BJ (cell line): ENCODE results near the gene ZCCHC2. TPM values are rescaled to one million over a fixed set of nuclear protein-coding genes. Genes with fewer than 3 reads are reported as not detected.

ENCODE experiments used
- CTCF ChIA-PET: fragments of 350-600 bp; formaldehyde crosslinking; extraction: SDS; loops from one replicate; lab custom pipeline; 2021; ENCODE audit warnings: antibody characterized with exemption, inconsistent platforms; lab: Yijun Ruan, JAX
- POLR2A ChIA-PET: fragments of 300-600 bp; sonication (Branson Sonifier 250); formaldehyde crosslinking; extraction: SDS; loops from one replicate; lab custom pipeline; 2021; ENCODE audit warnings: antibody characterized with exemption; lab: Charles Lee
- DNase-seq: peaks from one replicate; pipeline ENCODE4 v3.0.0-alpha.2; 2011; ENCODE audit warnings: low read depth
- H3K27me3 ChIP-seq: 2 replicates; pipeline ENCODE4 v1.6.0; 2011; ENCODE audit warnings: low read length; ENCODE audit not compliant: control insufficient read depth, insufficient read depth
- H3K36me3 ChIP-seq: 2 replicates; pipeline ENCODE4 v1.5.1; 2011; ENCODE audit warnings: low read length; ENCODE audit not compliant: control insufficient read depth, insufficient read depth
- H3K4me3 ChIP-seq: 2 replicates; pipeline ENCODE4 v1.5.1; 2011; ENCODE audit warnings: low read depth, mild to moderate bottlenecking, control low read depth, low read length
- CTCF ChIP-seq: IDR thresholded peaks from 2 replicates; pipeline ENCODE4 v1.5.1; 2011; ENCODE audit warnings: low read depth, mild to moderate bottlenecking, control low read depth, inconsistent platforms, low read length, moderate library complexity; ENCODE audit not compliant: insufficient read depth
- polyA plus RNA-seq: library from polyadenylated mRNA; depleted of rRNA; stranded (reverse); fragments of >200 nt; gene quantifications from 2 replicates; pipeline ENCODE4 v1.2.3, GENCODE V29; 2011

The ZCCHC2 gene
- polyA plus RNA-seq, 1 experiment = 5.8 TPM

GRCh38 chr18:62523631-62524439, 1.0 kb downstream of the ZCCHC2 start:
- ChIA-PET CTCF (interaction anchor here (0.6 to 1.2 kb wide), 2 partner anchors 18 to 60 kb away, joined by 3 read pairs; no protein-coding TSS in a partner anchor), POLR2A (no interaction called here)

GRCh38 chr18:62524440-62525200, 1.8 kb downstream of the ZCCHC2 start:
- DNase-seq = no peak
- no peaks in the 10 kb centered on the region for H3K27me3 ChIP-seq
- no peak for TF ChIP-seq CTCF
- ChIA-PET CTCF (interaction anchor here (0.6 to 1.2 kb wide), 2 partner anchors 19 to 59 kb away, joined by 3 read pairs; no protein-coding TSS in a partner anchor), POLR2A (no interaction called here)
- no peaks in the 10 kb centered on the region for H3K36me3 ChIP-seq
- peak overlapping the region; percentile 88 for H3K4me3 ChIP-seq

More at GRCh38 chr18:62523631-62524439, 1.0 kb downstream of the ZCCHC2 start:
- Histone ChIP-seq H3K36me3 (no peaks in the 10 kb centered on the region), H3K27me3 (no peaks in the 10 kb centered on the region), H3K4me3 (peak overlapping the region; percentile 88)
- DNase-seq = no peak
- no peak for TF ChIP-seq CTCF

GRCh38 chr18:62525608-62526007, 2.8 kb downstream of the ZCCHC2 start:
- POLR2A ChIA-PET = no interaction called here
- H3K36me3 ChIP-seq = no peaks in the 10 kb centered on the region
- TF ChIP-seq CTCF = no peak
- CTCF ChIA-PET = interaction anchor here (1.4 kb wide), 1 partner anchor 58 kb away, joined by 5 read pairs; no protein-coding TSS in a partner anchor
- no peaks in the 10 kb centered on the region for H3K27me3 ChIP-seq
- no peak for DNase-seq
- no peak overlapping the region for H3K4me3 ChIP-seq

- CTCF ChIA-PET = interaction anchor here (1.1 to 1.9 kb wide), 3 partner anchors 9 to 105 kb away, joined by 4 to 6 read pairs (median 5); no protein-coding TSS in a partner anchor
- no peak for TF ChIP-seq CTCF
- no peak for DNase-seq
- POLR2A ChIA-PET = interaction anchor here (0.5 kb wide), 1 partner anchor 1471 kb away, joined by 3 read pairs; no protein-coding TSS in a partner anchor
- Histone ChIP-seq H3K27me3 (no peaks in the 10 kb centered on the region), H3K36me3 (no peaks in the 10 kb centered on the region), H3K4me3 (peak overlapping the region; percentile 67)
Measured at GRCh38 chr18:62526098-62527025, 3.5 kb downstream of the ZCCHC2 start.
